ENCODE results near the gene CD9.

Gene CD9

GRCh38 chr12:6276956-6277620 lies 76.9 kb downstream of the CD9 start:
- no peak for DNase-seq

GRCh38 chr12:6277982-6278438 lies 77.8 kb downstream of the CD9 start:
- no peak for DNase-seq

- peak; percentile 62 for DNase-seq
These were observed 78.4 kb downstream of the CD9 start for GRCh38 chr12:6278439-6279255.

- DNase-seq: no peak
These were observed 79.0 kb downstream of the CD9 start for GRCh38 chr12:6279256-6279628.

GRCh38 chr12:6279631-6280030 lies 79.4 kb downstream of the CD9 start:
- no peak for DNase-seq

- no peak for DNase-seq
These were observed 79.9 kb downstream of the CD9 start for GRCh38 chr12:6280053-6280469.

GRCh38 chr12:6280672-6281071 lies 80.5 kb downstream of the CD9 start:
- no peak for DNase-seq

GRCh38 chr12:6281081-6281809 lies 81.0 kb downstream of the CD9 start:
- DNase-seq: no peak

- no peak for DNase-seq
These were observed 82.2 kb downstream of the CD9 start for GRCh38 chr12:6282453-6282840.

GRCh38 chr12:6284273-6284672 lies 84.1 kb downstream of the CD9 start:
- DNase-seq: no peak

- DNase-seq: peak; percentile 62
These were observed 84.9 kb downstream of the CD9 start for GRCh38 chr12:6285063-6285477.

- DNase-seq: no peak
These were observed 85.5 kb downstream of the CD9 start for GRCh38 chr12:6285532-6286306.
